Fibroblast of the aortic adventitia (primary cell): ENCODE data around the gene PRSS56. TPM values are rescaled to one million over a fixed set of nuclear protein-coding genes. Genes with fewer than 3 reads are reported as not detected.

Source experiments
- DNase-seq: peaks from one replicate; pipeline ENCODE4 v3.0.0-alpha.2; 2010; ENCODE audit warnings: low read depth
- H3K4me3 ChIP-seq: 2 replicates; pipeline ENCODE4 v1.5.1; 2011; ENCODE audit warnings: low read depth, mild to moderate bottlenecking, control low read depth, low read length, moderate library complexity
- CTCF ChIP-seq: IDR thresholded peaks from 2 replicates; pipeline ENCODE4 v1.5.1; 2011; ENCODE audit warnings: mild to moderate bottlenecking, low read length, control low read depth, inconsistent platforms; ENCODE audit not compliant: insufficient read depth
- total RNA-seq: library from RNA; depleted of rRNA; stranded (reverse); fragments of >200 nt; gene quantifications from 2 replicates; pipeline ENCODE4 v1.2.3, GENCODE V29; 2012; ENCODE audit warnings: low replicate concordance

Gene PRSS56
- not detected in 2 replicates for total RNA-seq

GRCh38 chr2:232519581-232520438 lies at the start of gene PRSS56:
Gene PRSS56, plus strand, starts transcription at chr2:232520388. Its CDS starts 211 bp downstream, at chr2:232520599.
- no peak for DNase-seq
- no peak within 1 kb of the TSS for H3K4me3 ChIP-seq
- TF ChIP-seq CTCF, result no peak

GRCh38 chr2:232473467-232473890 lies 46.7 kb upstream of the PRSS56 start:
- no peak for TF ChIP-seq CTCF
- DNase-seq, result peak; percentile 16
- no peak overlapping the region for H3K4me3 ChIP-seq

GRCh38 chr2:232476045-232476444 lies 44.1 kb upstream of the PRSS56 start:
- no peak for DNase-seq
- TF ChIP-seq CTCF, result no peak
- H3K4me3 ChIP-seq, result no peak overlapping the region

- DNase-seq, result no peak
- no peak overlapping the region for H3K4me3 ChIP-seq
- TF ChIP-seq CTCF, result no peak
Measured at GRCh38 chr2:232476791-232477190, 43.4 kb upstream of the PRSS56 start.

GRCh38 chr2:232477751-232478510 lies 42.3 kb upstream of the PRSS56 start:
- H3K4me3 ChIP-seq, result no peak overlapping the region
- no peak for DNase-seq
- no peak for TF ChIP-seq CTCF

- no peak for DNase-seq
Measured at GRCh38 chr2:232478571-232479340, 41.4 kb upstream of the PRSS56 start.

More at GRCh38 chr2:232478571-232479340, 41.4 kb upstream of the PRSS56 start:
- no peak for TF ChIP-seq CTCF
- H3K4me3 ChIP-seq, result no peak overlapping the region
